Endothelial cell (in vitro differentiated cells): ENCODE measurements around the gene NBAS. TPM values are rescaled to one million over a fixed set of nuclear protein-coding genes. Genes with fewer than 3 reads are reported as not detected.

Experiments used
- DNase-seq: peaks from one replicate; pipeline ENCODE4 v3.0.0; 2021; ENCODE audit warnings: low spot score
- H3K27ac Mint-ChIP-seq: one replicate; pipeline ENCODE4 v1.8.0; 2021; ENCODE audit warnings: mixed read lengths, inconsistent platforms; ENCODE audit not compliant: unreplicated experiment
- H3K27me3 Mint-ChIP-seq: one replicate; pipeline ENCODE4 v1.8.0; 2021; ENCODE audit warnings: mild to moderate bottlenecking, moderate library complexity, mixed read lengths, inconsistent platforms; ENCODE audit not compliant: unreplicated experiment
- H3K36me3 Mint-ChIP-seq: one replicate; pipeline ENCODE4 v1.8.0; 2021; ENCODE audit warnings: mild to moderate bottlenecking, low read depth, mixed read lengths, inconsistent platforms; ENCODE audit not compliant: unreplicated experiment
- H3K4me1 Mint-ChIP-seq: one replicate; pipeline ENCODE4 v1.8.0; 2021; ENCODE audit warnings: mild to moderate bottlenecking, mixed read lengths, inconsistent platforms; ENCODE audit not compliant: unreplicated experiment
- H3K4me3 Mint-ChIP-seq: one replicate; pipeline ENCODE4 v1.8.0; 2021; ENCODE audit warnings: mild to moderate bottlenecking, mixed read lengths, inconsistent platforms; ENCODE audit not compliant: unreplicated experiment
- H3K9me3 Mint-ChIP-seq: one replicate; pipeline ENCODE4 v1.8.0; 2021; ENCODE audit warnings: mixed read lengths, inconsistent platforms; ENCODE audit not compliant: unreplicated experiment
- total RNA-seq: library from RNA; stranded (reverse); fragmentation: NEBNext Ultra II Directional; extraction: Animal tissue kit (Norgen Biotek cat#: 25700); gene quantifications from one replicate; pipeline ENCODE4 v1.2.1, GENCODE V29; 2021; ENCODE audit not compliant: unreplicated experiment
- TF ChIP-seq, protein P1 (sequence below): fragments of 200-600 bp; sonication (generic); IDR thresholded peaks from one replicate; pipeline ENCODE4 v1.5.0; 2021; ENCODE audit warnings: antibody characterized with exemption; ENCODE audit not compliant: unreplicated experiment

Gene NBAS
- total RNA-seq, 1 donor from 2014 or later = 52.8 TPM

DNA sequence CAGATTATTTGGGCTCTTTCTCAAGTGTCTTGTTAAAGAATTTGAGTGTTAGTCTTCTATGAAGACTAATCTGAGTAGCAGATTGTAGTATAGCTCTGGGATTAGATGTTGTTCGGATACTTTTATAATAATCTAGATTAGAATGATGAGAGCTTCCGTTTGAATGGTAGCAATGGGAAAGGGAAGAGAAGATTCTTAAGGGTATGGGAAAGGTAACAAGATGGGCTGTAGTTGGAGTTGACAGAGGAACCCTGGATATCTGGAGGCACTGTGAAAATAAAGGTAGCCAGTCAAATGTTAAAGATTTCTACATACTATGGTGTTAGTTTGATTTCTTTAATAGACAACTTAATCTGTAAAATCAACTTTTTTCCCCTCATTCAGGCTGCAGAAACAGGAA is 35.2 kb upstream of the NBAS start:
- H3K4me1 Mint-ChIP-seq = peaks cover 9% of the 10 kb centered on the region
- H3K27ac Mint-ChIP-seq = peak overlapping the region; percentile 15
- H3K36me3 Mint-ChIP-seq = peaks cover 15% of the 10 kb centered on the region
- TF ChIP-seq, protein P1, sequence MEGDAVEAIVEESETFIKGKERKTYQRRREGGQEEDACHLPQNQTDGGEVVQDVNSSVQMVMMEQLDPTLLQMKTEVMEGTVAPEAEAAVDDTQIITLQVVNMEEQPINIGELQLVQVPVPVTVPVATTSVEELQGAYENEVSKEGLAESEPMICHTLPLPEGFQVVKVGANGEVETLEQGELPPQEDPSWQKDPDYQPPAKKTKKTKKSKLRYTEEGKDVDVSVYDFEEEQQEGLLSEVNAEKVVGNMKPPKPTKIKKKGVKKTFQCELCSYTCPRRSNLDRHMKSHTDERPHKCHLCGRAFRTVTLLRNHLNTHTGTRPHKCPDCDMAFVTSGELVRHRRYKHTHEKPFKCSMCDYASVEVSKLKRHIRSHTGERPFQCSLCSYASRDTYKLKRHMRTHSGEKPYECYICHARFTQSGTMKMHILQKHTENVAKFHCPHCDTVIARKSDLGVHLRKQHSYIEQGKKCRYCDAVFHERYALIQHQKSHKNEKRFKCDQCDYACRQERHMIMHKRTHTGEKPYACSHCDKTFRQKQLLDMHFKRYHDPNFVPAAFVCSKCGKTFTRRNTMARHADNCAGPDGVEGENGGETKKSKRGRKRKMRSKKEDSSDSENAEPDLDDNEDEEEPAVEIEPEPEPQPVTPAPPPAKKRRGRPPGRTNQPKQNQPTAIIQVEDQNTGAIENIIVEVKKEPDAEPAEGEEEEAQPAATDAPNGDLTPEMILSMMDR = no peak
- no peak for DNase-seq
- H3K4me3 Mint-ChIP-seq = no peak overlapping the region
- H3K9me3 Mint-ChIP-seq = no peaks in the 10 kb centered on the region
- no peaks in the 10 kb centered on the region for H3K27me3 Mint-ChIP-seq

GRCh38 chr2:15595936-15596335 is 34.8 kb upstream of the NBAS start:
- no peaks in the 10 kb centered on the region for H3K27me3 Mint-ChIP-seq
- H3K27ac Mint-ChIP-seq = peak overlapping the region; percentile 15
- TF ChIP-seq, protein P1 = no peak
- peaks cover 13% of the 10 kb centered on the region for H3K4me1 Mint-ChIP-seq
- H3K4me3 Mint-ChIP-seq = no peak overlapping the region
- H3K9me3 Mint-ChIP-seq = no peaks in the 10 kb centered on the region
- H3K36me3 Mint-ChIP-seq = peaks cover 17% of the 10 kb centered on the region
- no peak for DNase-seq

DNA sequence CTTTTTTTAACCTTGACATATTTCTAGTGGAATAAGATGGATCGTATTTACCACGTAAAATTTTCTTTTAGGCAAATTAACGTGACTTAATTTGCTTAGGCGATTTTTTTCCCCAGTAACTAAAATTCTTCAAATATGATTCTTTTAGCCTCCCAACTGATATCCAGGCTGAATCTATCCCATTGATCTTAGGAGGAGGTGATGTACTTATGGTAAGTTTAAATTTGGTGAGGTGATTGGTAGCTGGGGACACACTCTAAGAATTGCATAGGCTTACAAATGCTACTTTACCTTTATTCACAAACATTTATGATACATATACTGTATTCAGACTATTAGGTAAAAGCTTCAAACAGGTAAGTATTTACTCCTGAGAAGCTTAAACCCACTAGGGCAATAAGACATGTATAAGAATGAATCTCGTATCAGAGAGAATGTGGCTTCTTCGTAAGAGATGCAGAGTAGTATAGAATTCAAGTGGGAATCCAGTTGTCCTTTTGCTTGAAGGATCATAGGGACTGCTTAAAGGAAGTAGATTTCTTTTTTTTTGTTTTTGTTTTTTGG is 34.3 kb upstream of the NBAS start:
- no peaks in the 10 kb centered on the region for H3K9me3 Mint-ChIP-seq
- H3K4me1 Mint-ChIP-seq = peaks cover 14% of the 10 kb centered on the region
- TF ChIP-seq, protein P1 = no peak
- H3K36me3 Mint-ChIP-seq = peaks cover 15% of the 10 kb centered on the region
- H3K27ac Mint-ChIP-seq = no peak overlapping the region
- H3K4me3 Mint-ChIP-seq = no peak overlapping the region
- DNase-seq = no peak
- H3K27me3 Mint-ChIP-seq = no peaks in the 10 kb centered on the region

DNA sequence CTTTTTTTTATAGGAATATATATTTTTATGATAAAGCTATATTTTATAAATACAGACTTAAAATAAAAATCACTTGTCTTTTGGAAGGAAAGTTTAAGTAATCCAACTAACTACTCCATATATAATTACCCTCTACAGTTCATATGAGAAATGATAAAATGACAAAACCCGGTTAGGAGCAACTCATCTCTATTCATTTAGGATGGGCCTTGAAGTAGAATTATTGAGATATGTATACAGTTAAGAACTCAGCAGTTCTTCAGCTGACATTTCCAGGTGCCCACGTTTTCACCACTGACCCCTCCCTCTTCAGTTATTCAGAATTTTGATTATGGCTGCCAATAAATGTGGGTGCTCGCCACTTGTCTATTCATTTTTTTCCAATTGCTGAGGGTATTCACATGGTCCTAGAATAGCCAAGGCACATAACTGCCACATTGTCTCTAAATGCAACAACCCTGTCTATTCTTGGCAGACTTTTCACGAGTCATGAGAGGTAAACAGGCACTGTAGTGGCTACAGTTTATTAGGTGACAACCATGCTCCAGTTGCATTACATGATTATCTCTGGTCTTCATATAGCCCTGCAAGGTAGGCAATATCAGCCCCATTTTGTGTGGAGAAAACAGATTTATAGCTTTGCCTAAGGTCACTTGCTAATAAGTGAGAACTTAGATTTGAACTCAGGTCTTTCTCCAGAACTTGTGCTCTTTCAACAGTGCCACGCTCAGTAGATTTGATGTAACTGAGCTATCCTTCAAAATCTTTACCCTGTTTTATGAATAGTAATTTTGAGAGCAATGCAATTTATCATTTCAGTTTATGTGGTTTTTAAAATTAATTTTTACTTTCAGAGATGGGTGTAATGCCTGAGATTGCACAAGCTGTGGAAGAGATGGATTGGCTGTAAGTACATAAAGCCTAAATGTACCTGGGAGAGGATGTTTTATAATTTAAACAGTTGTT is 33.4 kb upstream of the NBAS start:
- Mint-ChIP-seq H3K4me1 (peaks cover 14% of the 10 kb centered on the region), H3K27ac (no peak overlapping the region), H3K27me3 (no peaks in the 10 kb centered on the region), H3K9me3 (no peaks in the 10 kb centered on the region), H3K4me3 (no peak overlapping the region), H3K36me3 (peaks cover 15% of the 10 kb centered on the region)
- DNase-seq = no peak
- TF ChIP-seq, protein P1 = no peak

GRCh38 chr2:15593327-15593705 is 32.2 kb upstream of the NBAS start:
- Mint-ChIP-seq H3K4me3 (peak overlapping the region; percentile 93), H3K27me3 (no peaks in the 10 kb centered on the region), H3K27ac (no peak overlapping the region), H3K4me1 (peaks cover 19% of the 10 kb centered on the region), H3K9me3 (no peaks in the 10 kb centered on the region), H3K36me3 (peaks cover 14% of the 10 kb centered on the region)
- DNase-seq = no peak
- TF ChIP-seq, protein P1 = no peak
